Fibroblast of lung (primary cell): Measurements from ENCODE around the gene PBXIP1. TPM values are rescaled to one million over a fixed set of nuclear protein-coding genes. Genes with fewer than 3 reads are reported as not detected.

ENCODE experiments used
- DNase-seq, 2 donors: peaks; one replicate each; pipeline versions ENCODE4 v3.0.0 to v3.0.0-alpha.2; 2010; ENCODE audit warnings: low read depth in 2 of 2
- H2AFZ ChIP-seq: 2 replicates; pipeline ENCODE4 v1.5.1; 2012; ENCODE audit warnings: low read length, control low read depth, inconsistent platforms
- H3K27ac ChIP-seq: 2 replicates; pipeline ENCODE4 v1.5.1; 2011; ENCODE audit warnings: low read length, control low read depth; ENCODE audit not compliant: insufficient read depth
- H3K27me3 ChIP-seq: 2 replicates; pipeline ENCODE4 v1.5.1; 2011; ENCODE audit warnings: mild to moderate bottlenecking, low read length; ENCODE audit not compliant: control insufficient read depth, insufficient read depth
- H3K36me3 ChIP-seq: 2 replicates; pipeline ENCODE4 v1.5.1; 2011; ENCODE audit warnings: low read length; ENCODE audit not compliant: control insufficient read depth, insufficient read depth
- H3K4me1 ChIP-seq: 2 replicates; pipeline ENCODE4 v1.5.1; 2011; ENCODE audit warnings: low read length; ENCODE audit not compliant: control insufficient read depth, insufficient read depth; ENCODE audit errors: extremely low read depth
- H3K4me2 ChIP-seq: 2 replicates; pipeline ENCODE4 v1.5.1; 2011; ENCODE audit warnings: low read length, control low read depth; ENCODE audit not compliant: insufficient read depth; ENCODE audit errors: extremely low read depth
- H3K4me3 ChIP-seq, 4 experiments: fragments of 200-600 bp in 1 of 4; sonication (generic) in 1 of 4; replicated peaks in 1 of 4; 2 replicates each; pipeline ENCODE4 v1.5.1; 2011 to 2016; ENCODE audit warnings: low read length in 4 of 4, low read depth in 3 of 4, mild to moderate bottlenecking in 3 of 4, control low read depth in 2 of 4, inconsistent platforms in 1 of 4, mixed read lengths in 1 of 4; ENCODE audit not compliant: insufficient read depth in 1 of 4; ENCODE audit errors: control extremely low read depth in 1 of 4
- H3K79me2 ChIP-seq: 2 replicates; pipeline ENCODE4 v1.5.1; 2012; ENCODE audit warnings: mild to moderate bottlenecking, low read length, inconsistent platforms; ENCODE audit not compliant: control insufficient read depth, insufficient read depth
- H3K9ac ChIP-seq: 2 replicates; pipeline ENCODE4 v1.5.1; 2011; ENCODE audit warnings: mild to moderate bottlenecking, low read length, control low read depth; ENCODE audit not compliant: insufficient read depth
- H3K9me3 ChIP-seq: 2 replicates; pipeline ENCODE4 v1.5.1; 2012; ENCODE audit warnings: low read depth, low read length; ENCODE audit not compliant: control insufficient read depth, insufficient read depth
- H4K20me1 ChIP-seq: 2 replicates; pipeline ENCODE4 v1.5.1; 2011; ENCODE audit warnings: low read length; ENCODE audit not compliant: control insufficient read depth, insufficient read depth; ENCODE audit errors: extremely low read depth
- EZH2 ChIP-seq: IDR thresholded peaks from 2 replicates; pipeline ENCODE4 v1.5.1; 2012; ENCODE audit warnings: low read length, control low read depth, mild to moderate bottlenecking; ENCODE audit errors: missing control alignments
- polyA plus RNA-seq, 2 donors: library from polyadenylated mRNA; depleted of rRNA in 1 of 2; stranded (reverse) in 1 of 2; unstranded in 1 of 2; fragments of >200 nt; gene quantifications; 2 replicates each; pipeline ENCODE4 v1.2.1, GENCODE V29; 2011 to 2012; ENCODE audit warnings: missing spikeins in 1 of 2
- total RNA-seq: library from RNA; depleted of rRNA; stranded (reverse); fragments of >200 nt; gene quantifications from 2 replicates; pipeline ENCODE4 v1.2.1, GENCODE V29; 2014
- TF ChIP-seq, protein P1 (sequence below), 2 donors: IDR thresholded peaks in 1 of 2; conservative IDR thresholded peaks in 1 of 2; 1 replicate in 1 of 2; 2 replicates in 1 of 2; pipeline ENCODE4 v1.5.1; 2011 to 2012; ENCODE audit warnings: low read length in 2 of 2, control low read depth in 1 of 2, inconsistent platforms in 1 of 2, low read depth in 1 of 2, mild to moderate bottlenecking in 1 of 2

Gene PBXIP1
- total and polyA plus RNA-seq, 2 donors (not counting 1 experiment from before 2014, with no cell fraction given), result 32.8 to 106 TPM

DNA sequence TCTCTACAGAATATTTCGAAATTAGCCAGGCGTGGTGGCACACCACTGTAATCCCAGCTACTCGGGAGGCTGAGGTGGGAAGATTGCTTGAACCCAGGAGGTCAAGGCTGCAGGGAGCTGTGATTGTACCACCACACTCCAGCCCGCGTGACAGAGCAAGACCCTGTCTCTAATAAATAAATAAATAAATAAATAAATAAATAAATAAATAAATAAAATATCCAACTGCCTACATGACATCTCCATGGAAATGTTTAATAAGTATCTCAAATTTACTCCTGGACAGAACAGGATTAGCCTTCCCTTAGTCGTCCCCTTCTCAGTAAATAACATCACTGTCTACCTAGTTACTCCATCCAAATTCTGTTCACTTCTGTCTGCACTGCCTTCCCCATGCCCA, 56.9 kb downstream of the PBXIP1 start:
- H3K4me1 ChIP-seq, result no peaks in the 10 kb centered on the region
- H3K9ac ChIP-seq, result no peak overlapping the region
- no peak for DNase-seq
- no peak overlapping the region for H3K4me2 ChIP-seq
- H3K27me3 ChIP-seq, result peaks cover 2% of the 10 kb centered on the region
- H3K27ac ChIP-seq, result no peak overlapping the region
- H3K9me3 ChIP-seq, result no peaks in the 10 kb centered on the region
- H3K79me2 ChIP-seq, result no peaks in the 10 kb centered on the region
- TF ChIP-seq, protein P1, sequence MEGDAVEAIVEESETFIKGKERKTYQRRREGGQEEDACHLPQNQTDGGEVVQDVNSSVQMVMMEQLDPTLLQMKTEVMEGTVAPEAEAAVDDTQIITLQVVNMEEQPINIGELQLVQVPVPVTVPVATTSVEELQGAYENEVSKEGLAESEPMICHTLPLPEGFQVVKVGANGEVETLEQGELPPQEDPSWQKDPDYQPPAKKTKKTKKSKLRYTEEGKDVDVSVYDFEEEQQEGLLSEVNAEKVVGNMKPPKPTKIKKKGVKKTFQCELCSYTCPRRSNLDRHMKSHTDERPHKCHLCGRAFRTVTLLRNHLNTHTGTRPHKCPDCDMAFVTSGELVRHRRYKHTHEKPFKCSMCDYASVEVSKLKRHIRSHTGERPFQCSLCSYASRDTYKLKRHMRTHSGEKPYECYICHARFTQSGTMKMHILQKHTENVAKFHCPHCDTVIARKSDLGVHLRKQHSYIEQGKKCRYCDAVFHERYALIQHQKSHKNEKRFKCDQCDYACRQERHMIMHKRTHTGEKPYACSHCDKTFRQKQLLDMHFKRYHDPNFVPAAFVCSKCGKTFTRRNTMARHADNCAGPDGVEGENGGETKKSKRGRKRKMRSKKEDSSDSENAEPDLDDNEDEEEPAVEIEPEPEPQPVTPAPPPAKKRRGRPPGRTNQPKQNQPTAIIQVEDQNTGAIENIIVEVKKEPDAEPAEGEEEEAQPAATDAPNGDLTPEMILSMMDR (conservative IDR thresholded peaks at IDR 0.05 in 1 of 2, IDR thresholded peaks at IDR 0.05 in 1 of 2; ENCODE audit: low read depth in 1 of 2, low read length in 2 of 2), result no peak
- no peak for TF ChIP-seq EZH2
- H3K36me3 ChIP-seq, result no peaks in the 10 kb centered on the region
- no peak overlapping the region for H2AFZ ChIP-seq
- H3K4me3 ChIP-seq, result no peak overlapping the region
- no peaks in the 10 kb centered on the region for H4K20me1 ChIP-seq

GRCh38 chr1:154896771-154897286, 59.1 kb downstream of the PBXIP1 start:
- Histone ChIP-seq H3K79me2 (no peaks in the 10 kb centered on the region), H3K36me3 (no peaks in the 10 kb centered on the region), H3K9ac (no peak overlapping the region), H3K27me3 (peaks cover 2% of the 10 kb centered on the region), H2AFZ (no peak overlapping the region), H3K27ac (no peak overlapping the region), H3K9me3 (no peaks in the 10 kb centered on the region), H4K20me1 (no peaks in the 10 kb centered on the region), H3K4me2 (no peak overlapping the region), H3K4me3 (no peak overlapping the region), H3K4me1 (no peaks in the 10 kb centered on the region)
- TF ChIP-seq, protein P1 (conservative IDR thresholded peaks at IDR 0.05 in 1 of 2, IDR thresholded peaks at IDR 0.05 in 1 of 2; ENCODE audit: low read depth in 1 of 2, low read length in 2 of 2), result no peak
- no peak for TF ChIP-seq EZH2
- no peak for DNase-seq

- Histone ChIP-seq H3K27ac (no peak overlapping the region), H2AFZ (no peak overlapping the region), H3K36me3 (no peaks in the 10 kb centered on the region), H3K9ac (no peak overlapping the region), H3K27me3 (peaks cover 2% of the 10 kb centered on the region), H3K79me2 (no peaks in the 10 kb centered on the region), H3K4me2 (no peak overlapping the region), H3K4me3 (no peak overlapping the region), H3K4me1 (no peaks in the 10 kb centered on the region), H3K9me3 (no peaks in the 10 kb centered on the region), H4K20me1 (no peaks in the 10 kb centered on the region)
- no peak for TF ChIP-seq EZH2
- TF ChIP-seq, protein P1 (conservative IDR thresholded peaks at IDR 0.05 in 1 of 2, IDR thresholded peaks at IDR 0.05 in 1 of 2; ENCODE audit: low read depth in 1 of 2, low read length in 2 of 2), result no peak
- no peak for DNase-seq
Measured at GRCh38 chr1:154895798-154896197, 60.1 kb downstream of the PBXIP1 start.

Other genes starting within 250 kb of the PBXIP1 start
- not detected in 2 replicates for gene KCNN3, start 85.8 kb downstream of the PBXIP1 start, total RNA-seq
- not detected in 2 replicates for gene KCNN3, start 85.8 kb downstream of the PBXIP1 start, polyA plus RNA-seq
- 8.5 and 10.1 TPM in 2 replicates for gene PMVK, start 19.4 kb downstream of the PBXIP1 start, total RNA-seq
- gene PMVK, start 19.4 kb downstream of the PBXIP1 start, polyA plus RNA-seq, result 25.1 and 33.5 TPM in 2 replicates
- gene PYGO2, start 5.7 kb upstream of the PBXIP1 start, total RNA-seq, result 19.3 and 28.1 TPM in 2 replicates
- 15.3 and 17.4 TPM in 2 replicates for gene PYGO2, start 5.7 kb upstream of the PBXIP1 start, polyA plus RNA-seq
- gene SHC1, start 14.6 kb upstream of the PBXIP1 start, total RNA-seq, result 220 and 245 TPM in 2 replicates
- 277 and 289 TPM in 2 replicates for gene SHC1, start 14.6 kb upstream of the PBXIP1 start, polyA plus RNA-seq
- gene CKS1B, start 18.6 kb upstream of the PBXIP1 start, total RNA-seq, result 23.9 and 40.3 TPM in 2 replicates
- gene CKS1B, start 18.6 kb upstream of the PBXIP1 start, polyA plus RNA-seq, result 55.4 and 176 TPM in 2 replicates
- gene FLAD1, start 27.2 kb upstream of the PBXIP1 start, total RNA-seq, result 20.5 and 24.9 TPM in 2 replicates
- 11.8 and 20.1 TPM in 2 replicates for gene FLAD1, start 27.2 kb upstream of the PBXIP1 start, polyA plus RNA-seq
- 0.26 TPM in 1 of 2 replicates, not detected in the other for gene LENEP, start 37.5 kb upstream of the PBXIP1 start, total RNA-seq
- gene LENEP, start 37.5 kb upstream of the PBXIP1 start, polyA plus RNA-seq, result not detected in 2 replicates
- 12.3 and 19.3 TPM in 2 replicates for gene ZBTB7B, start 46.7 kb upstream of the PBXIP1 start, total RNA-seq
- 6.2 and 7.0 TPM in 2 replicates for gene ZBTB7B, start 46.7 kb upstream of the PBXIP1 start, polyA plus RNA-seq
- under 0.01 and 0.17 TPM in 2 replicates for gene DCST2, start 77.7 kb upstream of the PBXIP1 start, total RNA-seq
- gene DCST2, start 77.7 kb upstream of the PBXIP1 start, polyA plus RNA-seq, result 0.06 and 0.10 TPM in 2 replicates
- gene DCST1, start 77.7 kb upstream of the PBXIP1 start, total RNA-seq, result not detected in 2 replicates
- gene DCST1, start 77.7 kb upstream of the PBXIP1 start, polyA plus RNA-seq, result not detected in 2 replicates
- gene ADAM15, start 95.2 kb upstream of the PBXIP1 start, total RNA-seq, result 49.1 and 58.5 TPM in 2 replicates
- 19.5 and 28.9 TPM in 2 replicates for gene ADAM15, start 95.2 kb upstream of the PBXIP1 start, polyA plus RNA-seq
- gene EFNA4, start 107.6 kb upstream of the PBXIP1 start, total RNA-seq, result 2.8 and 3.8 TPM in 2 replicates
- 2.6 and 4.3 TPM in 2 replicates for gene EFNA4, start 107.6 kb upstream of the PBXIP1 start, polyA plus RNA-seq
- 0.33 and 0.51 TPM in 2 replicates for gene EFNA3, start 122.7 kb upstream of the PBXIP1 start, total RNA-seq
- gene EFNA3, start 122.7 kb upstream of the PBXIP1 start, polyA plus RNA-seq, result 0.16 and 0.30 TPM in 2 replicates
- 0.26 TPM in 1 of 2 replicates, not detected in the other for gene EFNA1, start 171.8 kb upstream of the PBXIP1 start, total RNA-seq
- 0.06 and 0.07 TPM in 2 replicates for gene EFNA1, start 171.8 kb upstream of the PBXIP1 start, polyA plus RNA-seq
- 35.4 and 61.1 TPM in 2 replicates for gene SLC50A1, start 179.8 kb upstream of the PBXIP1 start, total RNA-seq
- 29.4 and 36.0 TPM in 2 replicates for gene SLC50A1, start 179.8 kb upstream of the PBXIP1 start, polyA plus RNA-seq
- gene DPM3, start 184.4 kb upstream of the PBXIP1 start, total RNA-seq, result 27.7 and 40.5 TPM in 2 replicates
- gene DPM3, start 184.4 kb upstream of the PBXIP1 start, polyA plus RNA-seq, result 31.9 and 35.4 TPM in 2 replicates
- 122 and 125 TPM in 2 replicates for gene KRTCAP2, start 217.2 kb upstream of the PBXIP1 start, total RNA-seq
- gene KRTCAP2, start 217.2 kb upstream of the PBXIP1 start, polyA plus RNA-seq, result 123 and 134 TPM in 2 replicates
- 3.1 and 4.0 TPM in 2 replicates for gene TRIM46, start 217.8 kb upstream of the PBXIP1 start, total RNA-seq
- gene TRIM46, start 217.8 kb upstream of the PBXIP1 start, polyA plus RNA-seq, result 1.9 and 2.2 TPM in 2 replicates